Endothelial cell of hepatic sinusoid (primary cell): ENCODE measurements around the gene NGDN.

Experiments used
- in situ Hi-C: cut with HindIII; loops from 2 replicates; pipeline ENCODE4 v1.10.0; 2017; ENCODE audit warnings: low sequenced_read_pairs

NGDN gene

DNA sequence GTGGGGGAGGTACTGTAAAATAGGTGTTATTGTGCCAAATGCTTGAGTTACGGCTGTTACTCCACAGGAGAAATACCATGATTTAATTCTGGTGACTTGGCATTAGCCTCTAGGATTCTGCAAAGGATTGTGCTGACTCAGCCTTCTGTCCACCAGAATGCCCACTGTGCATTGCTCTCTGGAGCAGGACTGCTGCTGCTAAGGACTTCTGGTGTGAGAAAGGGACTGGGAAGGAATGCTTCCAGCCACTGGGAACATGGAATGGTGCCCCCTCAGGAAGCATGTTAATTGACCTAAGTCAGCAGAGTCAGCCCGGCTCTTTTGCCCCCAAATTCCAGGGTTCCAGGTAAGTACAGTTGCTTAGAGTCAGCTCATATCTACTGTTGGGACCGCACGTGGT, 49.2 kb downstream of the NGDN start:
- in situ Hi-C loops = no loop called here

DNA sequence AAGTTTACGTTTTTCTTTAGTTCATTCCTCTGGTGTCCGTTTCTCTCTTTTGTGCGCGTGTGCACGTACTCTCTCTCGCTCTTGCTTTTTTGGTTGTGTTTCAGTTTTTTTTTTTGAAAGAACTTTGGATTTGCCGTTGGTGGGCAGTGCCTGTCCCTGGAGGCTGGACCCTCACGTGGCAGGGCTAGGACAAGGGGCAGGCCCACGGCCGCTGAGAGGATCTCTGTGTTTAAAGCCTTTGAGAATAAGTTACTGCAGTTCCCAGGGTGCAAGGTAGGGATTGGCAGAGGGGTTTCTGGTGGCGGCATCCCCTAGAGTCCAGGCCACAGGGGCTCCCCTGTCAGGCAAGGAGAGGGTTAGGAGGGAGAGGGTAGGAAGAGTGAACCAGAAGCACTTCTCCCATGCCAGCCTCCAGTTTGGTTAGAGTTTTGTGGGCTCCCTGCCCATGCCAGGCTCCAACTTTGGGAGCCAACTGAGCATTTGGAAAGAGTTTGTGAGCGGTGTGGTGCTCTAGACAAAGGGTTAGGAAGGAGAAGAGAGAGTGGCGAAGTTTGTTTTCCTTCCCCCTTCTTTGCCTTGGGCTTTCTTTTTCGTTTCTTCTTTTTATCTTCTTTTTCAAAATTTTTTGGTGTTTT, 51.5 kb downstream of the NGDN start:
- in situ Hi-C loops = no loop called here

DNA sequence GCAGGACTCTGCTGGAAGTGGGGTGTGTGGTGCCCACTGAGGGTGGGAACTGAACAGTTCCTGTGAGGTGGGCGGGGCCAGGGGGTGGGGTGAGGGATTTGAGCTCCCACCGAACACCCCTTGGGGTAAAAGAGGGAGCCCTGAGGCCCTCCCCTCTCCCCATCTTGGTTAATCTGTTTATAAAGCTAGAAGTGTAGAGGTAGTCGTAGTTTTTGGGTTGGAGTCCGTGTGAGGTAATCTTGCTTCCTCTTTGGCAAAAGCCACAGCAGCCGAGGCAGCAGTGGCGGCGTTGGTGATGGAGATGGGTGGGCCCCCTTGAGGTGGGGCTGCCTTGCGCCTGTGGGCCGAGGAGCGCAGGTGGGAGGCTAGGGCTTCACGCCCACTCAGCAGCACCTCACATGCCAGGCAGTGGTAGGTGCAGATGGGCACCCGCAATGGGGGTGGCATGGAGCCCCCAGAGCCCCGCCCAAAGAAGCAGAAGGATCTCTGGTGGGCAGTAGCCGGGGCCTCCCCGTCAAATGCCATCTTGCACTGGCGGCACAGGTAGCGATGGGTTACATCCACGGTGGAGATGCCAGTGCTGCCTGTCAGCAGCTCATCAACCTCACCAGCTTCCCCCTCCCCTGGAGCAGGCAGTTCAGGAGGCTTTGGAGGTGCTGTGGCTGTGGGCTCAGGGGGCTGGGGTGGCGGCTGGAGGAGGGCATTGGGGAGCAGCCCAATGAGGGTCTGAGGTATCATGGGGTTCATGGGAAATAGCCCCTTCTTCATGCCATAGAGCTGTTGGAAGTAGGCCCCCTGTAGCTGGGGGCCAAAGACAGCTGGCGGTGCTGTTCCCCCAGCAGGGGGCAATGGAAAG, 52.5 kb downstream of the NGDN start:
- in situ Hi-C loops = no loop called here

DNA sequence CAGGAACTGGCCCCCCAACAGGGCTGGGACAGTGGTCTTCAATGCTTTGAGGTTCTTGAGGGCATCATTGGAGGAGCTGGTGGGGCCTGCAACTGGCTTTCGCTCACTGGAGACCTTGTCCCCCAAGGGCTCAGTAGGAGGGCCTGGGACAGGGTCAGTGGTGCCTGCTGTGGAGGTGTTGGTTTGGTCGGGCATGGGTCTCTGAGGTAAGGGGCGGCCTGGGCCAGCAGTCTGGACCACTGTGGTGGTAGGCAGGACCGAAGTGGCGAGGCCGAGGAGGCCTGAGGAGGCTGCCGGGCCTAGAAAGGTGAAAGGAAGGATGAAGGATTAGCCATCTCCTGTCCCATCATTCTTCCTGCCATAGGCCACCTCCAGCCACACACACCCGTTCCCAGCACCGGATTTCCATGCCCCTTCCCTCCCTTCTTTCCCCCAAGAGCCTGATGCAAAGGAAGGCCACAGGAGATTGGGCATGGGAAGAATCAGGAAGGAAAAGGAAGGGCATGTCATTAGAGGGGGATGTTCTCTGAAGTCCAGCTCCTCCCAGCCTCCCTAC, 53.2 kb downstream of the NGDN start:
- in situ Hi-C loops = no loop called here

DNA sequence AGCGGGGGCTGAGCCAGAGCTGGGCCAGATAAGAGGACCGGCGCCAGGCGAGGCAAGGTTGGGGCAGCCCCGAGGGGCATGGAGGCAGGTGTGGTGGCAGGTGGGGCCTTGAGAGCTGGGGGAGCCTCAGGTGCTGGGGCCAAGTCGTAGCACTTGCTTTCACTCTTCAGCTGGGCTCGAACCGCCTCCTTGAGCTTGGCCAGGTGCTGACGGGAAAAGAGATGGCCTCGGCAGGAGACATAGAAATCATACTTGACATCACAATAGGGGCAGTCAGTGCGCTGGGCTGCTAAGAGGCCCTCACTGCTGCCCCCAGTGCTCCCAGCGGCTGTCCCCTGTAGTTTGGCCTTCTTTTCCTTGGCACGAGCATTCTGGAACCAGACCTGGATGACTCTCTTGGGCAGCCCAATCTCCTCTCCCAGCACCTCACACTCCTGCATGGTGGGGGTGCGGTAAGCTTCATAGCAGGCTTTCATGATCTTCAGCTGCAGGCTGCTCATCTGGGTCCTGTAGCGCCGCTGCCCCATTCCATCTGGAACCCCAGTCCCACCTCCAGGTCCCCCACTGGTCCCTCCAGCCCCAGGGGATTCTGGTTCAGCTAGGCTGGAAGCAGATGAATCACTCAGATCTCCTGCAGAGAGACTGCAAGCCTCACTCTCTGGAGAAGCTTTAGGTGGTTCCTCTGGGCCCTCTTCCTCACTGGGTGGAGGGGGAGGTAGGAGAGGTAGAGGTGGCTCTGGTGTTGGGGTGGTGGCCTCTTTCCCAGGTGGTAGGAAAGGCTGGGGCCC, 53.9 kb downstream of the NGDN start:
- in situ Hi-C loops = no loop called here

DNA sequence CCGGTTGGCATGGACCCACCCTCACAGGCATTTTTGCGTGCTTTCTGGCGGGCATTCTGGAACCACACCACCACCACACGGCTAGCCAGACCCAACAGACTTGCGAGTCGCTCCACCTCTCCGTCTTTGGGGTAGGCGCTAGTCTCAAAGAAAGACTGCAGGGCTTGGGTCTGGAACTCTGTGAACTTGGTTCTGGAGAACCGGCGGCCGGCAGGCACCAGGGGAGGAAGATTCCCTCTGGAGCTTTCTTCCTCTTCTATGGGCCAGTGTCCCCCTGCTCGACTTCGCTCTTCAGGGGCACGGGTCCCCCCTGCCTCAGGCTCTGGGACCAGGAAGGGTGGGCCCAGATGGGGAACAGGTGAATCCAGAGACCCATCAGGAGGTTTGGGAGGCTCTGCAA, 55.5 kb downstream of the NGDN start:
- in situ Hi-C loops = no loop called here

DNA sequence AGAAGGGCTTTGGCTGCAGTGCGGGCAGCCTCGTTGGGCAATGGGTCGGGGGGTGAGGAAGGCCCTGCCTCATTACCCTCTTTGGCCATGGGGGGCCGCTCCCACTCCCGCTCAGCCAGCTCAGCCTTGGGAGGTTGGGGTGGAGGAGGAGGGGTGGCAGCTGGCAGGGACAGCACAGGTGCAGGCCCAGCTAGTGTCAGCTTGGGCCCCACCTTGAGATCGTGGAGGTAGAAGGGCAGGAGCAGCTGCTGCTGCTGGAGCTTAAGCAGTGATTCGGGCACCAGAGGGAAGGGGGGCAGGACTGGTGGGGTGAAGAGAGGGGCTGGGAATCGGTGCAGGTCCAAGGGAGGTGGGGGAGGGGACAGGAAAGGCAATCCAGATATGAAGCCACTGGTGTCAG, 56.1 kb downstream of the NGDN start:
- in situ Hi-C loops = no loop called here
